Measurements from ENCODE around the gene RAB5A.
"Not testable (repeated sequence)": the region's sequence is repeated elsewhere in the genome, so short reads cannot be mapped to it uniquely, and the experiment has no call there.

DNA sequence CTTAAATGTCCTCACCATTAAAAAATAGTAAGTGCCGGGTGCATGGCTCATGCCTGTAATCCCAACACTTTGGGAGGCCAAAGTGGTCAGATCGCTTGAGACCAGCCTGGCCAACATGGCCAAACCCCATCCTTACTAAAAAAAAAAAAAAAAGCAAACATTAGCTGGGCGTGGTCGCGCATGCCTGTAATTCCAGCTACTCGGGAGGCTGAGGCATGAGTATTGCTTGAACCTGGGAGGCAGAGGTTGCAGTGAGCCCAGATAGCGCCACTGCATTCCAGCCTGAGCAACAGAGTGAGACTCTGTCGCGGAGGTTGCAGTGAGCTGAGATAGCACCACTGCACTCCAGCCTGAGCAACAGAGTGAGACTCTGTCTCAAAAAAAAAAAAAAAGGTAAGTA is 10.5 kb downstream of the RAB5A start:
- TF ChIP-seq, protein P1, sequence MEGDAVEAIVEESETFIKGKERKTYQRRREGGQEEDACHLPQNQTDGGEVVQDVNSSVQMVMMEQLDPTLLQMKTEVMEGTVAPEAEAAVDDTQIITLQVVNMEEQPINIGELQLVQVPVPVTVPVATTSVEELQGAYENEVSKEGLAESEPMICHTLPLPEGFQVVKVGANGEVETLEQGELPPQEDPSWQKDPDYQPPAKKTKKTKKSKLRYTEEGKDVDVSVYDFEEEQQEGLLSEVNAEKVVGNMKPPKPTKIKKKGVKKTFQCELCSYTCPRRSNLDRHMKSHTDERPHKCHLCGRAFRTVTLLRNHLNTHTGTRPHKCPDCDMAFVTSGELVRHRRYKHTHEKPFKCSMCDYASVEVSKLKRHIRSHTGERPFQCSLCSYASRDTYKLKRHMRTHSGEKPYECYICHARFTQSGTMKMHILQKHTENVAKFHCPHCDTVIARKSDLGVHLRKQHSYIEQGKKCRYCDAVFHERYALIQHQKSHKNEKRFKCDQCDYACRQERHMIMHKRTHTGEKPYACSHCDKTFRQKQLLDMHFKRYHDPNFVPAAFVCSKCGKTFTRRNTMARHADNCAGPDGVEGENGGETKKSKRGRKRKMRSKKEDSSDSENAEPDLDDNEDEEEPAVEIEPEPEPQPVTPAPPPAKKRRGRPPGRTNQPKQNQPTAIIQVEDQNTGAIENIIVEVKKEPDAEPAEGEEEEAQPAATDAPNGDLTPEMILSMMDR (IDR thresholded peaks at IDR 0.05; ENCODE audit: low read depth, low read length) = not testable (repeated sequence)
- TF ChIP-seq POLR2A (IDR thresholded peaks at IDR 0.05; ENCODE audit: extremely low read depth, insufficient read length); MYC (IDR thresholded peaks at IDR 0.05; ENCODE audit: low read depth, low read length): not testable (repeated sequence)
- TF ChIP-seq, protein P2, sequence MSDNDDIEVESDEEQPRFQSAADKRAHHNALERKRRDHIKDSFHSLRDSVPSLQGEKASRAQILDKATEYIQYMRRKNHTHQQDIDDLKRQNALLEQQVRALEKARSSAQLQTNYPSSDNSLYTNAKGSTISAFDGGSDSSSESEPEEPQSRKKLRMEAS (IDR thresholded peaks at IDR 0.05; ENCODE audit: low read depth, low read length) = not testable (repeated sequence)

Measured in NB4 (cell line).